Kidney capillary endothelial cell (primary cell): Measurements from ENCODE around the gene CNDP2.
"Not testable (repeated sequence)": the region's sequence is repeated elsewhere in the genome, so short reads cannot be mapped to it uniquely, and the experiment has no call there.

Experiments used
- DNase-seq: peaks from one replicate; pipeline ENCODE4 v3.0.0-alpha.2; 2018; ENCODE audit warnings: low spot score

The CNDP2 gene

GRCh38 chr18:74500774-74501173, 4.6 kb downstream of the CNDP2 start:
- DNase-seq: not testable (repeated sequence)

GRCh38 chr18:74501386-74501785, 5.2 kb downstream of the CNDP2 start:
- DNase-seq: no peak

GRCh38 chr18:74503137-74503536, 7.0 kb downstream of the CNDP2 start:
- DNase-seq: no peak

DNA sequence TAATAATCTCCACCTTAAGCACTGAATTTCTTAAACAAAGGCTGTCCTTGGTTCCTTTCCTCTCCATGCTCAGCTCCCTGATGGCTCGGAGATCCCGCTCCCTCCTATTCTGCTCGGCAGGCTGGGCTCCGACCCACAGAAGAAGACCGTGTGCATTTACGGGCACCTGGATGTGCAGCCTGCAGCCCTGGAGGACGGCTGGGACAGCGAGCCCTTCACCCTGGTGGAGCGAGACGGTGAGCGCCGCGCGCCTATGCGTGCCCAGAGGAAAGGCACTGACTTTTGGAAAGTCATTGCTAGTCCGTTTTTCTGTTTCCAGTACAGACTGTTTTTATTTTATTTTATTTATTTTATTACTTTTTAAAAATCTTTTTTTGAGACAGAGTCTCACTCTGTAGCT, 9.6 kb downstream of the CNDP2 start:
- DNase-seq: no peak

DNA sequence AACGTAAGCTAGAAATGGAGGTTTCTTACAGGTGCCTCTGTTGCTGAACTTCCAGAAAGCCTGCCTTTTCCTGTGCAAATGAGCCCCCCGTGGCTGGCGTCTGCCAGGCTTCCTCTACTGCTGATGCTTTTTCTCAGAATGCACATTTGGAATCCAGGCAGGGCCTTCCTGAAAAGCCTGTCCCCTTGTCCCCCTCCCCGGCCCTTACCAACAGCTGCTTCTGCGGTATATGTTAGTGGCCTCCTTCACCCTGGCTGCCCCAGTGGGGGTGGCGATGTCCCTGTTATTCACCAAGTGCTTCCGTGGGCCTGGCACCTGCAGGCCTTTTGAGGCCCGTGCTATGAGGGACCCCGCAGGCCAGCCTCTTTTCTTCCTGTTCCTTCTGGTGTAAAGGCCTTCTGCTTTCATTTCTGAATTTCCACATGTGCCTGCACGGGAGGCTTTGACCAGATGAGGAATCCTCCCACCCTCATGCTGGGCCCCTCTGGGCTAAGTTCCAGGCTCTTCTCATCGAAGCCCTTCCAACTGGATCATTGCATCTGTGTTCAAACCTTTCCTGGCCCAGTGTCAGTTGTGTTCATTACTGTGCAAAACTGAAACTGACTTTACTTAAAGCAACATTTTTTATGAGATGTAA, 10.4 kb downstream of the CNDP2 start:
- no peak for DNase-seq

GRCh38 chr18:74507097-74507881, 11.1 kb downstream of the CNDP2 start:
- DNase-seq: no peak

GRCh38 chr18:74507927-74508326, 11.8 kb downstream of the CNDP2 start:
- DNase-seq: no peak

- no peak for DNase-seq
Measured at GRCh38 chr18:74508366-74508765, 12.2 kb downstream of the CNDP2 start.

DNA sequence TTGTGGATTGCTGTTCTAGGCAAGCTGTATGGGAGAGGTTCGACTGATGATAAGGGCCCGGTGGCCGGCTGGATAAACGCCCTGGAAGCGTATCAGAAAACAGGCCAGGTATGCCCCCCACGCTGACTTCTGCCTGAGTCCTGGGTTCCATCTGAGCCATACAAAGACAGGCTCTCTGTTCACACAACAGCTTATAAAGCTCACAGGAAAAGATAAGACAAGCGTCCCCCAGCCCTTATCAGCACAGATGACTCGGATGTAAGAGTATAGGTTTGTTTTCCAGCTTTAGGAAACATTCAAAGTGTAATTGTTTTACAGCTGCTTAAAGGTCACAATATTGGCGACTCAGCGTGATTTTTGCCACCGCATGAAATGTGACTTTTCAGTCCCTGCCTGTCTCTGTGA, 12.7 kb downstream of the CNDP2 start:
- no peak for DNase-seq

GRCh38 chr18:74509856-74510769, 13.9 kb downstream of the CNDP2 start:
- DNase-seq: no peak

GRCh38 chr18:74510770-74511095, 14.6 kb downstream of the CNDP2 start:
- no peak for DNase-seq

GRCh38 chr18:74511823-74512222, 15.7 kb downstream of the CNDP2 start:
- no peak for DNase-seq

DNA sequence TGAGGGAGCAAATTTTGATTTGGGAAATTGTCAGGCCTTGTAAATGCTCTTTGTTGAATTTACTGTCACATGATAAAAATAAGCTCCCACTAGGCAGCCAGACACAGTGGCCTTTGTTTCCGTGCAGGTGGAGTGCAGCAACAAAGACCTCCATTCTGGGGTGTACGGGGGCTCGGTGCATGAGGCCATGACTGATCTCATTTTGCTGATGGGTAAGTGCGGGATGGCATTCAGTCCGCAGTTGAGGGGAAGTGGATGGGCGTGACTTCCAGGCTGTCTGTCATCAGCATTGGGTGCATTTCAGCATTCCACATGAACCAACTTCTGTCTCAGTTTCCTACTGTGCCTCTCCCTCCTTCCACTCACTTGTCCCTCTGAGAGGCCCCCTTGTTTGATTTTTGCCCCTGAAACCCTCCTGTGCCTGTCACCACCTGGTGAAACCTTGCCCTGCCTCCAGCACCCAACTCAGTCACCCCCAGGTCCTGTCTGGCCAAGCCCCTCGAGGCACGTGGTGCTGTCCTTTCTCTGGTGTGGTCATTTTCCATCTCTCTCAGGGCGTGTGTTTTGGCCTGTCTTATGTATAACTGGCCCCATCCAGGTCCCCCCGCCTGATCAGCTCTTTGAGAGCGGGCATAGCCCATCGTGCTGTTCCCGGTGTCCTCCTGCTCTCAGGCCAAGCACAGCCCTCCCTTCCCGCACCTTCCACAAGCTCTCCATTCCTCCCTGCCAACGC, 16.3 kb downstream of the CNDP2 start:
- no peak for DNase-seq

GRCh38 chr18:74513149-74513882, 17.2 kb downstream of the CNDP2 start:
- no peak for DNase-seq

DNA sequence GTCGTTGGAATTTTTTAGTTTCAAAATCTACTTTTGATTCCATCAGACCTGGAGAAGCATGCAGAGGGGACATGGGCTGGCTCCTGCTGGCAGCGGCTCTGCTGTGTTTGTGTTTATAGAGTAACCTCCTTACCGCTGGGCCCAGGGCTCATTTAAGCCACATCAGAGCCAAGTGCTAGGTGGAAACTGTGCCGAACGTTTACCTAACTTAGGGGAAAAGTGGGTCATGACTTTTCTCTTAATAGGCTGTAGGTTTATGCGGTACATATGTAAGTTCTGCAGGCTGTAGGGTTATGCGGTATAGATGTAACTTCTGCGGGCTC, 17.7 kb downstream of the CNDP2 start:
- no peak for DNase-seq

- DNase-seq: no peak
Measured at GRCh38 chr18:74514860-74515495, 18.8 kb downstream of the CNDP2 start.

DNA sequence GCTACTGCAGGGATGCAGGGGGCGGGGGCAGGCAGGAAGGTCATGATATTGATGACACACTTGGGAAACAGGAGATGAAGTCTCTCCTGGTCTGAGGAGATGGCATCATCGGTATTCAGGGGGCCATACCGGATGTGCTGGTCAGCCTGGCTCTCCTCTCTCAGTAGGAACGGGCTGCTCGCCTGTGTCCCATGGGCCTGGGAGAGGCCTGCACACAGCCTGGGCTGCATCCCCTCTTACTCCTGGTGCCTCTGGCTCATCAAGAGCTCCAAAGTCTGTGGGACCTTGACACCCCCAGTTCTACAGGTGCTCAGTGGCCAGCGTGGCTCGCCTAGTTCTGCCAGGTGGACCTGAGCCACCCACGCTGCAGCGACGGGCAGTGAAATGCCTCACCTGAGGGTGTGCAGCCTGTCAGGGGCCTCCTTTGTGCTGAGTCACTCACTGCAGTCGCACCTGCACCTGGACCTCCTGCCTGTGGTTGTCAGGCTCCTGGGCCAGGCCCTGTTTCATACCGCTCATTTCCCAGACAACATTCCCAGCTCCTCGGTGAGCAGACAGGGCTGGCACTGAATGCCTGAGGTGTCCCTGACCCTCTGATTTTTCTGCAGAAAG, 19.6 kb downstream of the CNDP2 start:
- no peak for DNase-seq

DNA sequence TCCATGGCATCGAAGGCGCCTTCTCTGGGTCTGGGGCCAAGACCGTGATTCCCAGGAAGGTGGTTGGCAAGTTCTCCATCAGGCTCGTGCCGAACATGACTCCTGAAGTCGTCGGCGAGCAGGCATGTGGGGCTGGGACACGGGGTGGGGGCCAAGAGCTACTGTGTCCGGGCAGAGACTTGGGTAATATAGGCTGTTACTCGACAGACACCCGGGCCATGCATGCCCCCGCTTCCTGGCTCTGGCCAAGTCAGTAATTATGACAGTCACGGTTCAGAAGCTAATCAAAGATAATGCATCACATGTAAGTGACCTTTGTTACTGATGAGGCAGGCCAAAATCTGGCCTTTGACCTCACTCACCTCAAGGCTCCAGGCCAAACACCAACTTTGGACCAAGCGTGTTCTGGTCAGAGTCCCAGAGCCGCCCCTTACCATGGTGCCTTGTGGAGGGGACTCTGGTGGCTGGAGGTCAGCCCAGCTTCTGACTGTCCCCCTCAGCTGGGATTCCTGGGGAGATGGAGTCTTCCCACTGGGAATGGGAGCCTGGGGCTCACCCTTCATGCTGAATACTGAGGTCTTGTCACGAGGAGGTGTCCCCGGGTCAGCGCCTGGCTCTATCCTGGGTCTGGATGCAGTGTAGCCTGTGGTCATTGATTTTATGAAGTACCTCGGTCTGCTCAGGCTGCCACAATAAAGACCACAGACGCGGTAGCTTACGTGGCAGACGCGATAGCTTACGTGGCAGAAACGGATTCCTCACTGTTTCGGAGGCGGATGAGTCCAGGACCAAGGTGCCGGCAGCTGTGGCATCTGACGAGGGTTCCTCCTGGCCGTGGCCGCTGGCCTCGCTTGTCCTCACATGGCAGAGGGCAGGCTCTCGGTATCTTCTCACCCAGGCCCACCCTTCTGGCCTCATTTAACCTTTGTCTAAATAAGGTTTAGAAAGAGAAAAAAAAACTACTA, 20.4 kb downstream of the CNDP2 start:
- no peak for DNase-seq

DNA sequence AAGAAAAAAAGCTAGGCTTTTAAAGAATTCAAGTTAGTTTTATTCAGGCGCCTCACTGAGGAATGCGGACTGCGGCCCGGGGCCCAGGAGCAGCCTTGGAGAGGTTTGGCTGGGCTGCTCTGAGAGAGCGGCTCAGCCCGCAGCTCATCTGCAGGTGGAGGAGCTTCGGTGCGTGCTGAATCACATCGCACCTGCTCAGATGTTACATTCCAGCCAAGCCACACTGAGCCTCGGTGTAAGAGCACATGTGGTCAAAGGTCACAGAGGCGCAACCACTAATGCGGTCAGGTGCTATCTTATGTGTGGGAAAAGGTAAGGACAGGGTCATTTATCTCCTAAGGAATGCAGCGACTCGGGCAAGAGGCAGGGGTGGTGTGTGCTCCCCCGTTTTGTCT, 21.1 kb downstream of the CNDP2 start:
- no peak for DNase-seq
